GM12878 (cell line): ENCODE results near the gene CLK4.

Experiments
- KDM1A ChIP-seq: fragments of 200-600 bp; sonication (generic); IDR thresholded peaks from 2 replicates; pipeline ENCODE4 v1.6.1; 2016; ENCODE audit warnings: borderline replicate concordance
- NFXL1 ChIP-seq: fragments of 450-650 bp; IDR thresholded peaks from 2 replicates; pipeline ENCODE4 v1.6.1; 2017; ENCODE audit warnings: antibody characterized with exemption, mild to moderate bottlenecking, borderline replicate concordance
- POLR2A ChIP-seq: IDR thresholded peaks from 2 replicates; pipeline ENCODE4 v1.6.1; 2011; ENCODE audit warnings: low read depth, mild to moderate bottlenecking, low read length
- RCOR1 ChIP-seq: conservative IDR thresholded peaks from 2 replicates; pipeline ENCODE4 v1.6.1; 2012; ENCODE audit warnings: low read depth, low read length, improper control_type of control experiment
- SMC3 ChIP-seq: IDR thresholded peaks from 2 replicates; pipeline ENCODE4 v1.6.1; 2011; ENCODE audit warnings: low read length, improper control_type of control experiment, borderline replicate concordance
- SP1 ChIP-seq: IDR thresholded peaks from one replicate; pipeline ENCODE4 v1.6.1; 2011; ENCODE audit warnings: low read depth, low read length
- TCF12 ChIP-seq: IDR thresholded peaks from 2 replicates; pipeline ENCODE4 v1.6.1; 2011; ENCODE audit warnings: low read depth, mild to moderate bottlenecking, low read length
- ZBED1 ChIP-seq: IDR thresholded peaks from 2 replicates; pipeline ENCODE4 v1.6.1; 2016; ENCODE audit warnings: borderline replicate concordance
- TF ChIP-seq, protein P1 (sequence below): fragments of 450-650 bp; formaldehyde crosslinking; IDR thresholded peaks from 2 replicates; pipeline ENCODE4 v1.4.0; 2020; ENCODE audit warnings: mild to moderate bottlenecking, moderate library complexity
- TF ChIP-seq, protein P2 (sequence below), 3 experiments: IDR thresholded peaks in 2 of 3; conservative IDR thresholded peaks in 1 of 3; 2 replicates each; pipeline ENCODE4 v1.5.1; 2011; ENCODE audit warnings: low read depth in 3 of 3, low read length in 3 of 3, mild to moderate bottlenecking in 3 of 3, control low read depth in 2 of 3, moderate library complexity in 2 of 3, inconsistent platforms in 1 of 3, mixed read lengths in 1 of 3; ENCODE audit not compliant: control insufficient read depth in 2 of 3, insufficient read depth in 1 of 3; ENCODE audit errors: extremely low read depth in 1 of 3

DNA sequence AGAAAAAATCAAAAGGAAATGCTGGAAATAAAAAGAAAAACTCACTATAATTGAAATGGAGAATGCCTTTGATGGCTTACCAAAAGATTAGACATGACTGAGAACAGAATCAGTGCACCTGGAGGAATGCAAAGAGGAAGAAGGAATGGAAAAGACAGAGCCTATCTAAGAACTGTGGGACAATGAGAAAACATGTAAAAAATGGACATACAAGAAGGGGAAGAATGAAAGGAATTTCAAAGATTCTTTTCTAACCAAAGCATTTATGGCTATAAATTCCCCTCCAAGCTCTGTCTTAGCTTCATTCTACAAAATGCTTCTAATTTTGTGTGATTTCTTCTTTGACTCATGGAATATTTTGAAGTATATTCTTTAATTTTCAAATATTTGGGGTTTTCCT lies 47.5 kb upstream of the CLK4 start:
- TF ChIP-seq POLR2A, result no peak
- no peak for TF ChIP-seq ZBED1
- TF ChIP-seq, protein P1, sequence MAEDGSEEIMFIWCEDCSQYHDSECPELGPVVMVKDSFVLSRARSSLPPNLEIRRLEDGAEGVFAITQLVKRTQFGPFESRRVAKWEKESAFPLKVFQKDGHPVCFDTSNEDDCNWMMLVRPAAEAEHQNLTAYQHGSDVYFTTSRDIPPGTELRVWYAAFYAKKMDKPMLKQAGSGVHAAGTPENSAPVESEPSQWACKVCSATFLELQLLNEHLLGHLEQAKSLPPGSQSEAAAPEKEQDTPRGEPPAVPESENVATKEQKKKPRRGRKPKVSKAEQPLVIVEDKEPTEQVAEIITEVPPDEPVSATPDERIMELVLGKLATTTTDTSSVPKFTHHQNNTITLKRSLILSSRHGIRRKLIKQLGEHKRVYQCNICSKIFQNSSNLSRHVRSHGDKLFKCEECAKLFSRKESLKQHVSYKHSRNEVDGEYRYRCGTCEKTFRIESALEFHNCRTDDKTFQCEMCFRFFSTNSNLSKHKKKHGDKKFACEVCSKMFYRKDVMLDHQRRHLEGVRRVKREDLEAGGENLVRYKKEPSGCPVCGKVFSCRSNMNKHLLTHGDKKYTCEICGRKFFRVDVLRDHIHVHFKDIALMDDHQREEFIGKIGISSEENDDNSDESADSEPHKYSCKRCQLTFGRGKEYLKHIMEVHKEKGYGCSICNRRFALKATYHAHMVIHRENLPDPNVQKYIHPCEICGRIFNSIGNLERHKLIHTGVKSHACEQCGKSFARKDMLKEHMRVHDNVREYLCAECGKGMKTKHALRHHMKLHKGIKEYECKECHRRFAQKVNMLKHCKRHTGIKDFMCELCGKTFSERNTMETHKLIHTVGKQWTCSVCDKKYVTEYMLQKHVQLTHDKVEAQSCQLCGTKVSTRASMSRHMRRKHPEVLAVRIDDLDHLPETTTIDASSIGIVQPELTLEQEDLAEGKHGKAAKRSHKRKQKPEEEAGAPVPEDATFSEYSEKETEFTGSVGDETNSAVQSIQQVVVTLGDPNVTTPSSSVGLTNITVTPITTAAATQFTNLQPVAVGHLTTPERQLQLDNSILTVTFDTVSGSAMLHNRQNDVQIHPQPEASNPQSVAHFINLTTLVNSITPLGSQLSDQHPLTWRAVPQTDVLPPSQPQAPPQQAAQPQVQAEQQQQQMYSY (CRISPR knock-in tag), result no peak
- TF ChIP-seq, protein P2, sequence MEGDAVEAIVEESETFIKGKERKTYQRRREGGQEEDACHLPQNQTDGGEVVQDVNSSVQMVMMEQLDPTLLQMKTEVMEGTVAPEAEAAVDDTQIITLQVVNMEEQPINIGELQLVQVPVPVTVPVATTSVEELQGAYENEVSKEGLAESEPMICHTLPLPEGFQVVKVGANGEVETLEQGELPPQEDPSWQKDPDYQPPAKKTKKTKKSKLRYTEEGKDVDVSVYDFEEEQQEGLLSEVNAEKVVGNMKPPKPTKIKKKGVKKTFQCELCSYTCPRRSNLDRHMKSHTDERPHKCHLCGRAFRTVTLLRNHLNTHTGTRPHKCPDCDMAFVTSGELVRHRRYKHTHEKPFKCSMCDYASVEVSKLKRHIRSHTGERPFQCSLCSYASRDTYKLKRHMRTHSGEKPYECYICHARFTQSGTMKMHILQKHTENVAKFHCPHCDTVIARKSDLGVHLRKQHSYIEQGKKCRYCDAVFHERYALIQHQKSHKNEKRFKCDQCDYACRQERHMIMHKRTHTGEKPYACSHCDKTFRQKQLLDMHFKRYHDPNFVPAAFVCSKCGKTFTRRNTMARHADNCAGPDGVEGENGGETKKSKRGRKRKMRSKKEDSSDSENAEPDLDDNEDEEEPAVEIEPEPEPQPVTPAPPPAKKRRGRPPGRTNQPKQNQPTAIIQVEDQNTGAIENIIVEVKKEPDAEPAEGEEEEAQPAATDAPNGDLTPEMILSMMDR (IDR thresholded peaks at IDR 0.05 in 2 of 3, conservative IDR thresholded peaks at IDR 0.05 in 1 of 3; ENCODE audit: control insufficient read depth in 2 of 3, extremely low read depth in 1 of 3, insufficient read depth in 1 of 3, low read depth in 3 of 3, low read length in 3 of 3), result no peak
- no peak for TF ChIP-seq NFXL1
- TF ChIP-seq SP1, result no peak
- no peak for TF ChIP-seq TCF12
- TF ChIP-seq KDM1A, result no peak
- TF ChIP-seq SMC3, result no peak
- TF ChIP-seq RCOR1, result no peak
